COLO829 (cell line): Measurements from ENCODE around the gene DRC7.
A peak's percentile ranks its signal among the peaks of the same experiment; 100 is the strongest.

Source experiments
- DNase-seq: peaks from one replicate; pipeline ENCODE4 v3.0.0; 2012; ENCODE audit warnings: low spot score

The DRC7 gene, protein sequence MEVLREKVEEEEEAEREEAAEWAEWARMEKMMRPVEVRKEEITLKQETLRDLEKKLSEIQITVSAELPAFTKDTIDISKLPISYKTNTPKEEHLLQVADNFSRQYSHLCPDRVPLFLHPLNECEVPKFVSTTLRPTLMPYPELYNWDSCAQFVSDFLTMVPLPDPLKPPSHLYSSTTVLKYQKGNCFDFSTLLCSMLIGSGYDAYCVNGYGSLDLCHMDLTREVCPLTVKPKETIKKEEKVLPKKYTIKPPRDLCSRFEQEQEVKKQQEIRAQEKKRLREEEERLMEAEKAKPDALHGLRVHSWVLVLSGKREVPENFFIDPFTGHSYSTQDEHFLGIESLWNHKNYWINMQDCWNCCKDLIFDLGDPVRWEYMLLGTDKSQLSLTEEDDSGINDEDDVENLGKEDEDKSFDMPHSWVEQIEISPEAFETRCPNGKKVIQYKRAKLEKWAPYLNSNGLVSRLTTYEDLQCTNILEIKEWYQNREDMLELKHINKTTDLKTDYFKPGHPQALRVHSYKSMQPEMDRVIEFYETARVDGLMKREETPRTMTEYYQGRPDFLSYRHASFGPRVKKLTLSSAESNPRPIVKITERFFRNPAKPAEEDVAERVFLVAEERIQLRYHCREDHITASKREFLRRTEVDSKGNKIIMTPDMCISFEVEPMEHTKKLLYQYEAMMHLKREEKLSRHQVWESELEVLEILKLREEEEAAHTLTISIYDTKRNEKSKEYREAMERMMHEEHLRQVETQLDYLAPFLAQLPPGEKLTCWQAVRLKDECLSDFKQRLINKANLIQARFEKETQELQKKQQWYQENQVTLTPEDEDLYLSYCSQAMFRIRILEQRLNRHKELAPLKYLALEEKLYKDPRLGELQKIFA

GRCh38 chr16:57694725-57695679 is at the start of gene DRC7:
TSS of gene DRC7 (plus strand) at chr16:57694806. CDS start at chr16:57697950, 3,144 bp downstream.
- DNase-seq = peak; percentile 35

DNA sequence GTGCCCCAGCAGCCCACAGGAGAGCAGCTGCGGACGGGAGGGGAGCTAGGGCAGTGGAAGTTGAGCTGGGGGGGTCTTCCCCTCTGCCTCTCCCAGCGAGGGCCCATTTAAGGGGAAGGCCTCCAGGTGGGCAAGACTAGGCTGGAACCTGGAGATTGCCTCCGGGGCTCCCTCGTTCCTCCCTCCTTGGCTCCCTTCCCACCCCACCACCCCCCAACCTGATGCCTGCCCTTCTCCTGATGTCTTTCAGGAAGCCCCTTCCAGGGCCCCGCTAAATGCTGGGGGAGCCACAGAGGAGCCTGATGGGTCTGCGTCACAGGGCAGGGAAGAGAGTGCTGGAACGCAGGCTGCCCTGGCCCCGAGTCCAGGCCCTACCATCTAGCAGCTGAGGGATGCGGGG is 49.4 kb upstream of the DRC7 start:
- no peak for DNase-seq

DNA sequence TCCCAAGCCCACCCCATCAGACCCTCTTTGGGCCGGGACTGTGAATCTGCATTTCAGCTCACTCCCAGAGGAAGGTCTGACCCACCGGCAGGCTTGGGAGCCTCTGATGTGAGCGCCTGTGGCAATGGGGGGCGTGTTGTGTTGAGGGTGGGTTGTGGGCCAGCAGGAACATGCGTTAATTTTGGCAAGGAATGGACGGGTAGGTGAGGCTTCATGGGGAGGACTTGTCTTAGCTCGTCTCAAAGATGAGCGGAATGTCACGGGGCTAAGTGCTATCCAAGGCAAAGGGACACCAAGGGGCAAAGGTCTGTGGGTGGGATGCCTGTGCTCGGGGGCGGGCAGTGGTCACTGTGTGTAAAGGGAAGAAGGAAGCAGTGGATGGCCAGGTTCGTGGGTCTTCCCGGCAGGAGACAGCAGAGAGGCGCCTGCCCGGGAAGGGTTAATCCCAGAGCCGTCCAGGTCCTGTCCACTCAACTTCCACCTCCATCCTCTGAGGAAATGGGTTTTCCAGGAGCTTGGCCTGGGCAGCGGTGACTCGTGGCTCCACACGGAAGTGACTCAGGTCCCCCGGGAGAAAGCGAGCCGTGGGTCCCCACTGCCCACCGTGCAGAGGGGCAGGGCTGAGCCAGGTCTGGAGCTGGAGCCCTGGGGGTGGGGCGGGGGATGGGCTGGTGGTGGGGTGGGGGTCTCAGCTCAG is 48.8 kb upstream of the DRC7 start:
- DNase-seq = no peak

- no peak for DNase-seq
Observed at GRCh38 chr16:57646388-57647039, 48.1 kb upstream of the DRC7 start.

DNA sequence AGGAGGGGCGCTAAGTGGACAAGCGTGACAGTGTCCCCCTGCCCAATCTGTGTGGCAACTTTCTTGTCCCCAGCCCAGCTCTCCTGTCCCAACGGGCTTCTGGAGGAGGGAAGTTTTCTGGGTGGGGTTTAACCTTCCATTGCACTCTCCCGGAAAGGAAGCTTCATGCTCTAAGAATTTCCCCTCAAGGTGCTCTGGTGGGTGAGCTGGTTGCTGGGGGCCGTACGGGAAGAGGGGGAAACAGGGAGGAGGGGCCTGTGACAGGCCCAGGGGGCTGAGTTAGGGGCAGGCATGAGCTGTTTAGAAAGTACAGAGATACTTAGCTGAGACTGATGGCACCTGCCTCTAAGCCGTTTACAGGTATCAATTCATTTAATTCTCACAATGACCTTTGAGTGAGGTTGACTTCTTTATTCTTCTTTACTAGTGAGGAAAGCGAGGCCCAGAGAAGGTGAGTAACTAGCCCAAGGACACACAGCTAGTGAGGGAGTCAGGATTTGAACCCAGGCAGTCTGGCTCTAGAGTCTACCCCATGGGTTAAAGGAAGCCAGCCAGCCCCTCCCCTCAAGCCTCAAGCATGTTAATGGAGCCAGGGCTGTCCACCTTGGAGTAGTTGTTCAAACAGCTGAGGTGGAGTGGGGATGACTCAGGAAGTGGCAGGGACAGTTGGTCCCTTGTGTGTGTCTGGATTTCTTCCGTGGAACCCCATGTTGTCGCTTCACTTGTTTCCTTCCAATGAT is 47.3 kb upstream of the DRC7 start:
- DNase-seq = no peak

GRCh38 chr16:57648125-57648524 is 46.5 kb upstream of the DRC7 start:
- no peak for DNase-seq

DNA sequence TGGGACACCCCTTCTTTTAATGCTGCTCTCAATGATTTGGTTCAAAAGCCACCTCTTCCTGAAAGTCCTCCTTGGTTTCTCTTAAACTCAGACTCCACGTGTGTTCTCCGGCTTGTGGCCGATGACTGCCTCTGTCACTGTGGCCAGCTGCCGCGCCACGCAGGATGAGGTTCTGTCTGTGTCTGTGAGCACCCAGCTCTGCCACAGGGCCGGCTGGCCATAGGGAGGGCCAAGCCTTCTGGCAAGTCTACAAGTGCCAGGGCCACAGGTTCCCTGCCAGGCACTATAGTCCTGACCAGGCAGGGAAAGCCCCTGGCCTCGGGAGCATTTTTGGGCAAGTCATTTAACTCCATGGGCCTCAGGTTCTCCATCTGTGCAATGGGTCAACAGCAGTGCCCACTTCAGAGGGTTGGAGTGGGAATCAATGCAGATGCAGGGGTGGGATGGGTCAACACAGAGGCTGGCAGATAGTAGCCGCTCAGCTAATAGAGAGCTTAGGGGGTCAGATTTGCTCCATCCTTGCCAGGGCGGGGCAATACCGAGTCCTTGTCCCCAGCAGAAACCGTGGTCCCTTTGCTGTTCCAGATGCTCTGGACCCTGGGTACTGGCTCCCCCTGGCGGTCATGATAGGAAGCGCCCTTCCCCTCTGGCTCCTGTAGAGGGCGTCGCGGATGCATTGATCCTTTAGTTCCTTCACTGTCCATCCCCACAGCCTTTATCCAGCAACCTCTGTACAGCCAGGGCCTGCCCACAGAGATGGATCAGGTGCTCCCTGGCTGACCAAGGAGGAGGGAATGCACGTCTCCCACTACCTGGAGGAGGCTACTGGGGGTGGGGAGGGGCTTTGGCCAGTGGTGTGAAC is 45.8 kb upstream of the DRC7 start:
- peak; percentile 80 for DNase-seq

GRCh38 chr16:57649443-57649751 is 45.2 kb upstream of the DRC7 start:
- no peak for DNase-seq

GRCh38 chr16:57649846-57650245 is 44.8 kb upstream of the DRC7 start:
- DNase-seq = no peak

- DNase-seq = no peak
Observed at GRCh38 chr16:57651344-57652333, 43.0 kb upstream of the DRC7 start.

- no peak for DNase-seq
Observed at GRCh38 chr16:57652695-57653471, 41.7 kb upstream of the DRC7 start.

- DNase-seq = no peak
Observed at GRCh38 chr16:57653936-57654335, 40.7 kb upstream of the DRC7 start.

GRCh38 chr16:57656342-57656955 is 38.2 kb upstream of the DRC7 start:
- no peak for DNase-seq

DNA sequence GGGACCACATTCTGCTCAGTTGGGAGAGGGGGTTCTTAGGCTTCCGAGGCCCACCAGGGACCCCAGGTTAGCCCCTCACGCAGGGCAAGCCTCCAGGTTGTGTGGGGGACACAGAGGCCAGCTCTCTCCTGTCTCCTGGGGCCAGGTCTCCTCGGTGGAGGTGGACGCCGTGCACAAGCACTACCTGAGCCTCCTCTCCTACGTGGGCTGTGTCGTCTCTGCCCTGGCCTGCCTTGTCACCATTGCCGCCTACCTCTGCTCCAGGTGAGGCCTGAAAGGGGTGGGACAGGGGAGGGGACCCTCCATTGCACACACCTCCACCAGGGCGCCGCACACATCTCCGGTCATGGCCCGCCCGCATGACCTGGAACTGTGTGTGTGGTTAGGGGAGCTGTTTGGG is 37.4 kb upstream of the DRC7 start:
- no peak for DNase-seq

DNA sequence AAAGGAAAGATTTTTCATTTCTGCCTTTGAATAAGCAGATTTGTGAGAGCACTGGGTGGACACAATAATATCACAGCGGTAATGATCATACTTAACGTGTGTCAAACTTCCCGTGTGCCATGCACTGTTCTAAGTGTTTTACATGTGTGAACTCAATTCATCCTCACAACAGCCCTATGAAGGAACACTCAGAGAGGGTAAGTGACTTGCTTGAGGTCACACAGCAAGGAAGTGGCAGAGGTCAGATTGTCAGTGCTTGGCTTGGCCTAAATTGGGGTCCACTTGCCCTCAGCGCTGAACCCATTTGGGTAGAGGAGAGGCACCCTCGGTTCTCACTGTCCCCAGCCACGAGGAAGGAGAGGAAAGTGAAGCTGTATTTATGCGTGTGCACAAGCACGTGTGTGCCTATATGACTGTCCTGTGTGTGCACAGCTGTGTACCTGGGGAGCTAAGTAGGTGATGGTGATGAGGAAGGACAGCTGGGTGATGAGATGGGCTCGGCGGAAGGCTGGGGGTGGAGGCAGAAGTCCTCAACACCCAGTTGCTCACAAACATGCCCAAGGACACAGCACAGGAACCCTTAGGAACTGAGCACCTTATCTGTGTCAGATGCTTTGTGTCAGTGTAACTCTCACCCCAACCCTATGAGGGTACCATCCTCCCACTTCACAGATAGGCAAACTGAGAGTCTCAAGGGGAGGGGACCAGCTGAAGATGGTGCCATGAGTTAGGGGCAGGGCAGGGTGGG is 36.3 kb upstream of the DRC7 start:
- no peak for DNase-seq
